B cell (primary cell): ENCODE measurements around the gene ZBTB4.

ENCODE experiments used
- EZH2 ChIP-seq: IDR thresholded peaks from 2 replicates; pipeline ENCODE4 v1.6.1; 2012; ENCODE audit warnings: borderline replicate concordance, low read depth, mild to moderate bottlenecking, moderate library complexity, low read length; ENCODE audit not compliant: insufficient read depth, poor library complexity, severe bottlenecking
- TF ChIP-seq, protein P1 (sequence below): fragments of 200-600 bp; IDR thresholded peaks from one replicate; pipeline ENCODE4 v1.8.0; 2022; ENCODE audit warnings: antibody characterized with exemption, mild to moderate bottlenecking

DNA sequence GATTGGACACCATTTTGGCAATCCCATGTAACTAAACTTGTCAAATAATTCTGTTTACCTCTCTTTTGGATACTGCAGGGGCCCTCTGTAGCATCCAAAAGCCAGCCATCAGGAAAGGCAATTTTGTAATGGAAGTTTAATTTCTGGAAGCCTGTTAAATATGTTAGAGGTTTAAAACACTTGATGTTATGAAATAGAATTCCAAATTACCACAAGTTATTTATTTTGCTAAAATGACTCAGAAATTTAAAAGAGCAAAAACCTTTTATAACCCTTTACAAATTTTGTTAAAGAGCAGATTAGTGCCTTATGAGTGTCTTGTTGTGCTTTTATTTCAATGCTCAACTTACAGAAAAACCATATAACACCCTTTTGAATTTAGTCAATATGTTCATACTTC is 49.4 kb upstream of the ZBTB4 start:
- TF ChIP-seq, protein P1, sequence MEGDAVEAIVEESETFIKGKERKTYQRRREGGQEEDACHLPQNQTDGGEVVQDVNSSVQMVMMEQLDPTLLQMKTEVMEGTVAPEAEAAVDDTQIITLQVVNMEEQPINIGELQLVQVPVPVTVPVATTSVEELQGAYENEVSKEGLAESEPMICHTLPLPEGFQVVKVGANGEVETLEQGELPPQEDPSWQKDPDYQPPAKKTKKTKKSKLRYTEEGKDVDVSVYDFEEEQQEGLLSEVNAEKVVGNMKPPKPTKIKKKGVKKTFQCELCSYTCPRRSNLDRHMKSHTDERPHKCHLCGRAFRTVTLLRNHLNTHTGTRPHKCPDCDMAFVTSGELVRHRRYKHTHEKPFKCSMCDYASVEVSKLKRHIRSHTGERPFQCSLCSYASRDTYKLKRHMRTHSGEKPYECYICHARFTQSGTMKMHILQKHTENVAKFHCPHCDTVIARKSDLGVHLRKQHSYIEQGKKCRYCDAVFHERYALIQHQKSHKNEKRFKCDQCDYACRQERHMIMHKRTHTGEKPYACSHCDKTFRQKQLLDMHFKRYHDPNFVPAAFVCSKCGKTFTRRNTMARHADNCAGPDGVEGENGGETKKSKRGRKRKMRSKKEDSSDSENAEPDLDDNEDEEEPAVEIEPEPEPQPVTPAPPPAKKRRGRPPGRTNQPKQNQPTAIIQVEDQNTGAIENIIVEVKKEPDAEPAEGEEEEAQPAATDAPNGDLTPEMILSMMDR: no peak
- no peak for TF ChIP-seq EZH2
